GM20431 (cell line): ENCODE data around the gene CS.
"Not testable (repeated sequence)": the region's sequence is repeated elsewhere in the genome, so short reads cannot be mapped to it uniquely, and the experiment has no call there.

ENCODE experiments used
- in situ Hi-C: fragments of 300-500 bp; cut with MseI, MboI; formaldehyde crosslinking; loops from one replicate; pipeline ENCODE4 v1.15.0; 2020; ENCODE audit warnings: low sequenced_read_pairs; ENCODE audit not compliant: unreplicated experiment

The CS gene

DNA sequence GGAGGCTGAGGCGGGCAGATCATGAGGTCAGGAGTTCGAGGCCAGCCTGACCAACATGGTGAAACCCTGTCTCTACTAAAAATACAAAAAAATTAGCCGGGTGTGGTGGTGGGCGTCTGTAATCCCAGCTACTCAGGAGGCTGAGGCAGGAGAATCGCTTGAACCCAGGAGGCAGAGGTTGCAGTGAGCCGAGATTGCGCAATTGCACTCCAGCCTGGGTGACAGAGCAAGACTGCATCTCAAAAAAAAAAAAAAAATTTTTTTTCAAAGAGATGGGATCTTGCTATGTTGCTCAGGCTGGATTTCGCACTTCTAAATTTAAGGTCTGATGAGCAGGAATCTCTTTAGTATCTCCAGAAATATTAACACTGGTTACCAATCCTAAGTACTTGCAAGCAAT is 21.5 kb upstream of the CS start:
- in situ Hi-C loops: not testable (repeated sequence)

DNA sequence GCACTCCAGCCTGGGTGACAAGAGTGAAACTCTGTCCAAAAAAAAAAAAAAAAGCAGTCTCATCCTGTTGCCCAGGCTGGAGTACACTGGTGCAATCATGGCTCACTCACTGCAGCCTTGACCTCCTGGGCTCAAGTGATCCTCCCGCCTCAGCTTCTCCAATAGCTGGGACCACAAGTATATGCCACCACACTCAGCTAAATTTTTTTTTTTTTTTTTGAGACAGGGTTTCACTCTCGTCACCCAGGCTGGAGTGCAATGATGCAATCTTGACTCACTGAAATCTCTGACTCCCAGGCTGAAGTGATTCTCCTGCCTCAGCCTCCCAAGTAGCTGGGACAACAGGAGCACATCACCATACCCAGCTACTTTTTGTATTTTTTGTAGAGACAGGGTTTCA is 20.9 kb upstream of the CS start:
- in situ Hi-C loops: no loop called here

DNA sequence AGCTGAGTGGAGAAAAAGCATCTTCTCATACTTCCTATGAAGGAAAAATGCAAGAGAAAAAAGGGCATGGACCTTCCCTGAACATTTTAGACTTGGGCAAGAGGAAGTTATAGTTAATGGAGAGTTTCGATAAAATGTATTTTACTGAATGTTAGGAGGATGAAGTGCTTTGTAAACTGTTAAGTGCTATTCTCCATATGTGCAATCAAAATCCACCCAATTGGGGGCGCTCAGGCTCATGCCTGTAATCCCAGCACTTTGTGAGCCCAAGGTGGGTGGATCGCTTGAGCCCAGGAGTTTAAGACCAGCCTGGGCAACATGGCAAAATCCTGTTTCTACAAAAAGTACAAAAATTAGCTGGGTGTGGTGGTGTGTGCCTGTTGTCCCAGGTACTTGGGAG is 17.5 kb upstream of the CS start:
- in situ Hi-C loops: no loop called here

GRCh38 chr12:56315622-56316473 is 15.7 kb upstream of the CS start, which contains the start of gene CNPY2:
CNPY2 (minus strand) TSS chr12:56315988; CDS start chr12:56315217, 771 bp downstream.
- in situ Hi-C loops: no loop called here

DNA sequence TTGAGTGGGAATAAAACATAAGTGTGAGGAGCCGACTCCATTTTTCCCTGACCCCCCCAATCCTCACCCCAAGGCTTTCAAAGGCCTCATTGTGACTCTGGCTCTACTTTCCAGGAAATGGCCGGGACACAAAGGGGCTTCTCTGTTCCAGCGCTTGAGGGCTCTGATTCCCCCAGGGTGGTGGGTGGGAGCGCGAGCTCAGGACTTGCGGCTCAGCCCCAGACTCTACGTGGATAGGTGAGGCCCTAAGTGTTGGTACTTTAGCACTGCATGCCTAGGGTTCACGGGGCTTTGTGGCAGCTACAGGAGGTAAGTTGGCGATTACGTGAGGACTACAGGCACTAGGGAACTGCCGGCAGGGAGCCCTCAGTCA is 15.1 kb upstream of the CS start:
- in situ Hi-C loops: no loop called here

- in situ Hi-C loops: no loop called here
These were observed 10.9 kb upstream of the CS start for GRCh38 chr12:56311003-56311402.

- in situ Hi-C loops: no loop called here
These were observed 8.6 kb upstream of the CS start for GRCh38 chr12:56308714-56309113.

DNA sequence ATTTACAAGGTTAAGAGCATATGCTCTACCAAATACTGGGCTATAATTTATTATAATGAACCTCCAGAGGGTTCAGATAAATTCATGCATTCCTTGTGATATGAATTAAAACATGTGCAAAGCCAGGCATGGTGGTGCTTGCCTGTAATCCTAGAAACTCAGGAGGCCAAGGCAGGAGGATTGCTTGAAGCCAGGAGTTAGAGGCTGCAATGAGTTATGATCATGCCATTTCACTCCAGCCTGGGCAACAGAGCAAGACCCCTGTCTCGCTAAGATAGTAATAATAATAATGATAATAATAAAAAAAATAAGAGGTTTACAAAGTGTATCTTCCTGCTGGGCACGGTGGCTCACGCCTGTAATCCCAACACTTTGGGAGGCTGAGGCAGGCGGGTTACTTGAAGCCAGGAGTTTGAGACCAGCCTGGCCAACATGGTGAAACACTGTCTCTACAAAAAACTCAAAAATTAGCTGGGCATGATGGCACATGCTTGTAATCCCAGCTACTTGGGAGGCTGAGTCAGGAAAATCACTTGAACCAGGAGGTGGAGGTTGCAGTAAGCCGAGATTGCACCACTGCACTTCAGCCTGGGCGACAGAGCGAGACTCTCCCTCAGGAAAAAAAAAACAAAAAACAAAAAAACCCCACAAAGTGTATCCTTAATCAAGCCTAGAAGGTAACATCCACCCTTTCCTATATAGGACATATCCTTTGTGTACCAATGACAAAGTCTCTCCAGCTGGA is 7.3 kb upstream of the CS start:
- in situ Hi-C loops: no loop called here

DNA sequence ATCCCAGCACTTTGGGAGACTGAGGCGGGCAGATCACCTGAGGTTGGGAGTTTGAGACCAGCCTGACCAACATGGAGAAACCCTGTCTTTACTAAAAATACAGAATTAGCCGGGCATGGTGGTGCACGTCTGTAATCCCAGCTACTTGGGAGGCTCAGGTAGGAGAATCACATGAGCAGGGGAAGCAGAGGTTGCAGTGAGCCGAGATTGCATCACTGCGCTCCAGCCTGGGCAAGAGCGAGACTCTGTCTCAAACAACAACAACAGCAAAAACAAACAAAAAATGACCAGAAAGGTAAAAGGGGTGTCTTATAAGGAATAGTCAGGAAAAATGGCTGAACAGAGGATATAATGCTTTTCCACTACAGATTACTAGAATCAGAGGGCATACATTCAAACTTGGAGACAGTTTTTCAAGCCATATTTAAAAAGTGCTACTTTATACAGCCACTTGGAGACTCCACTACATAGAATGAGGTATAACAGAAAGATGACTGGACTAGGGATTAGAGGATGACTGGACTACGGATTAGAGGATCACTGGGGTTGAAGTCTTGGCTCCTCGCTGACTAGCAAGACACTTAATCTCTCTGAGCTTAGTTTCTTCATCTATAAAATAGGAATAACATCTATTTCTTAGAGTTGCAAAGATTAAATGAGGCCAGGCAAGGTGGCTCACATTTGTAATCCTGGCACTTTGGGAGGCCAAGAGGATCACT is 4.9 kb upstream of the CS start:
- in situ Hi-C loops: no loop called here

DNA sequence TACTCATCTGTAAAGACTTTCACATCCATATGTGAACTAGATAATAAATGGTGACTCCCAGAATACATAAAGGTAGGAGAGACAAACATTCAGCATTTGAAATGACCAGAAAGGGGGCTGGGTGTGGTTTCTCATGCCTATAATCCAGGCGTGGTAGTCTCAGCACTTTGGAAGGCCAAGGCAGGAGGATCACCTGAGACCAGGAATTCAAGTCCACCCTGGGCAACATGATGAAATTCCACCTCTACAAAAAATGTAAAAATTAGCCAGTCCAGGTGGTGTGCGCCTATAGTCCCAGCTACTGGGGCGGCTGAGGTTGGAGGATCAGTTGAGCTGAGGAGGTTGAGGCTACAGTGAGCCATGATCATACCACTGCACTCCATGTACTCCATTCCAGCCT is 4.1 kb upstream of the CS start:
- in situ Hi-C loops: no loop called here

DNA sequence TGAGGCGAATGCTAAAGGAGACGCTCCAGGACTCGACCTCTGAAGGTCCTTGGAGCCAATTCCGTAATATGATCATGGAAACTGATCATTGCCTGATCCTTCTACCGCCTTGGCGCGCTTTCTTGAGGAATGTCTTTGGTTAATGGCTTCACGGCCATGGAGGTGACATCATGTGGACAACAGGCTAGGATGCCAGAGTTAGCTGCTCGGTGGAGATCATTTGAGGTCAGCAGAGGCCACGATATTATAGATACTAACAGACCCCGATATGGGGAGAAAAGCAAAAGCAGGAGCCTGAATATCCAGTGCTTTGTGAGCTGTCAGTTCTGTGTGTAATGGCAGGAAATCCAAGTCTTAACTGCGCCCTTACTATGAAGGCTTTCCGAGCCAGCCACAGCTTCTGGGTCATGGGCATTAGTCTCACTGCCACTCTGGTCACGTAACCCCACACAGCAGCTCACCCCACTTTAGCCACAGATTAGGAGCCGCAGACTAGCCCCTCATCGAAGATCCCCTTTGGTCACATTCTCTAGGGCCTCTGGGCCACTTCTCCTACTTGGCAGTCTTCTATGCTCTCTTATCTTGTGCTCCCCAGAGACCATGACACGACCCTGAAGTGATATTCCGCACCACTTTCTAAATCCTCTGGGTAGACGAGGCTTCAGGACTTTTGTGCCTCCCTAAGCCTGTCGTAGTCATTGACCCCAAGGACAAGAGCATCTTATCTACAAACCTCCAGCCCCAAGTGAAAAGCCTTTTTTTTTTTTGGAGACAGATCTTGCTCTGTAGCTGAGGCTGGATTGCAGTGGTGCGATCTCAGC is 724 bp upstream of the CS start:
- in situ Hi-C loops: no loop called here

- in situ Hi-C loops: no loop called here
These were observed 750 bp downstream of the CS start for GRCh38 chr12:56299308-56299852.

DNA sequence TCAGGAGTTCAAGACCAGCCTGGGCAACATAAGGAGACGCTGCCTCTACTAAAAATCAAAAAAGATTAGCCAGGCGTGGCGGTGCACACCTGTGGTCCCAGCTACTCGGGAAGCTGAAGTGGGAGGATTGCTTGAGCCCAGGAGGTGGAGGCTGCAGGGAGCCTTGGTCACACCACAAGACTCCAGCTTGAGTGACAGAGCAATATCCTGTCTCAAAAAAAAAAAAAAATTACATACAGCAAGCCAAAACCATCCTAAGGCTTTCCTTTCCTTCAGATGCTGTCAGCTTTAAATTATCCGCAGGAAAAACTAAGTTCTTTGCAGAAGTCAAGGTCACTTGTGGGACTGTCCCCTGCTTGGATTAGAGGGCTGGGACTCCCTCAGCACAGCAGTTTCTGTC is 1.3 kb downstream of the CS start:
- in situ Hi-C loops: no loop called here

GRCh38 chr12:56297400-56297799 is 2.7 kb downstream of the CS start:
- in situ Hi-C loops: no loop called here

DNA sequence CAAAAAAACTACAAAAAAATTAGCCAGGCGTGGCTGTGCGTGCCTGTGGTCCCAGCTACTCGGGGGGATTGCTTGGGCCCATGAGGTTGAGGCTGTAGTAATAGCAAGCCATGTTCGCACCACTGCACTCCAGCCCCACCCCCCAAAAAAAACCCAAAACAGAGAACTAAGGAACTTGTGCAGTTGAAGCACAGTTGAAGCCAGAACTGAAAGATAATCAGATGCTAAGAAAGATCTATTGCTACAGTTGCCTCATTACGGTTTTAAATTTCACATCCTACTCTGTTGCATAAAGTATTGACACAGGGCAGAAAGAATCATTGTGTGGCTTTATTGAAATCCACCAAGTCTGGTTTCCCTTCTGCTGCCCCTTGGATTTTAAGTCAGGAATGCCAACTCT is 3.8 kb downstream of the CS start:
- in situ Hi-C loops: no loop called here

GRCh38 chr12:56293795-56294194 is 6.3 kb downstream of the CS start:
- in situ Hi-C loops: no loop called here

DNA sequence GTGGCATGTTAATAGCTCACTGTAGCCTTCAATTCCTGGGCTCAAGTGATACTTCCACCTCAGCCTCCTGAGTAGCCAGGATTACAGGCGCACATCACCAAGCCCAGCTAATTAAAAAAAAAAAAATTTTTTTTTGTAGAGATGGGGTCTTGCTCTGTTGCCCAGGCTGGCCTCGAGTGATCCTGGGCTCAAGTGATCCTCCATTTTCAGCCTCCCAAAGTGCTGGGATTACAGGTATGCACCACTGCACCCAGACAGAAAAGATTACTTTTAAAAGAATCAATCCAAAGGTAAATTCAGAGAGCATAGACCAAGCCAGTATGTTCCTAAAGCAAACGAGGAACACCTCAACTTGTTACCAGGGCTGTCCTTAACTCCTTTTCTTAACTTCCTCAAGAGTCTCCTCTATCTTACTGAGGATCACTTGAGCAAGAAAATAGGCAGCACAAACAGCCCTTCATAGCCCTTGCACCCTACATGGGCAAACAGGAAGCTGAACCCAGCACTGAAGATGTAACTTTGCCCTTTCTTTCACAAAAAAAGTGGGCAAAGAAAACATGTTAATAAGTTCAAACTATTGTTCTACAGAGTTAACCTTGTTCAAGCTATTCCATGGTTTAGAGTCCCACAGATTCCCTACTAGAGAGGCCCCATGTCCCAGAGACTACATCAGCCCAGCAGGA is 11.3 kb downstream of the CS start:
- in situ Hi-C loops: no loop called here

GRCh38 chr12:56286044-56286830 is 13.9 kb downstream of the CS start:
- in situ Hi-C loops: no loop called here
